CD4-positive, alpha-beta T cell treated with Interleukin-15 for 1 hour (primary cell): ENCODE results near the gene MIXL1.
"Not testable (repeated sequence)": the region's sequence is repeated elsewhere in the genome, so short reads cannot be mapped to it uniquely, and the experiment has no call there.

Experiments used
- DNase-seq: peaks from one replicate; pipeline ENCODE4 v3.0.0-alpha.2; 2020

MIXL1 gene

GRCh38 chr1:226216056-226216455 is 7.4 kb upstream of the MIXL1 start:
- DNase-seq = no peak

GRCh38 chr1:226217273-226217672 is 6.2 kb upstream of the MIXL1 start:
- DNase-seq = no peak

GRCh38 chr1:226220473-226221189 is 2.8 kb upstream of the MIXL1 start:
- no peak for DNase-seq

GRCh38 chr1:226222686-226223085 is 778 bp upstream of the MIXL1 start:
- no peak for DNase-seq

GRCh38 chr1:226223786-226224244 is 351 bp downstream of the MIXL1 start:
- DNase-seq = no peak

- no peak for DNase-seq
Measured at GRCh38 chr1:226226601-226227000, 3.1 kb downstream of the MIXL1 start.

- no peak for DNase-seq
Measured at GRCh38 chr1:226233293-226233692, 9.8 kb downstream of the MIXL1 start.

- no peak for DNase-seq
Measured at GRCh38 chr1:226233806-226234205, 10.3 kb downstream of the MIXL1 start.

- no peak for DNase-seq
Measured at GRCh38 chr1:226236826-226237225, 13.4 kb downstream of the MIXL1 start.

GRCh38 chr1:226239421-226239820 is 16.0 kb downstream of the MIXL1 start:
- DNase-seq = no peak

- DNase-seq = no peak
Measured at GRCh38 chr1:226248091-226248490, 24.6 kb downstream of the MIXL1 start.

- DNase-seq = no peak
Measured at GRCh38 chr1:226248796-226249195, 25.3 kb downstream of the MIXL1 start.

GRCh38 chr1:226250511-226250910 is 27.0 kb downstream of the MIXL1 start:
- no peak for DNase-seq

- not testable (repeated sequence) for DNase-seq
Measured at GRCh38 chr1:226252841-226253240, 29.4 kb downstream of the MIXL1 start.

GRCh38 chr1:226253933-226254332 is 30.5 kb downstream of the MIXL1 start:
- no peak for DNase-seq

GRCh38 chr1:226255380-226255779 is 31.9 kb downstream of the MIXL1 start:
- DNase-seq = no peak

GRCh38 chr1:226261818-226262217 is 38.4 kb downstream of the MIXL1 start:
- DNase-seq = no peak

GRCh38 chr1:226268421-226269124 is 45.1 kb downstream of the MIXL1 start:
- no peak for DNase-seq

GRCh38 chr1:226272233-226272902 is 48.9 kb downstream of the MIXL1 start:
- not testable (repeated sequence) for DNase-seq

- DNase-seq = no peak
Measured at GRCh38 chr1:226274138-226274537, 50.7 kb downstream of the MIXL1 start.

- DNase-seq = no peak
Measured at GRCh38 chr1:226276077-226276682, 52.7 kb downstream of the MIXL1 start.
